H1 (cell line): Measurements from ENCODE around the gene TRMT61A. TPM values are rescaled to one million over a fixed set of nuclear protein-coding genes. Genes with fewer than 3 reads are reported as not detected.

ENCODE experiments used
- CHD7 ChIP-seq: fragments of 300-600 bp; sonication (generic); IDR thresholded peaks from 2 replicates; pipeline ENCODE4 v1.7.1; 2012; ENCODE audit warnings: low read length, moderate library complexity, mild to moderate bottlenecking, inconsistent platforms; ENCODE audit not compliant: insufficient replicate concordance
- polyA plus RNA-seq, 7 experiments: library from polyadenylated mRNA; depleted of rRNA in 3 of 7; stranded (reverse) in 5 of 7; unstranded in 2 of 7; fragments of >200 nt in 5 of 7; fragments of 200-250 nt in 2 of 7; gene quantifications; 1 replicate in 5 of 7; 2 replicates in 1 of 7; 4 replicates in 1 of 7; pipeline versions ENCODE4 v1.2.1 to v1.2.3, GENCODE V29; 2011 to 2013; ENCODE audit warnings: missing spikeins in 2 of 7, mixed read lengths in 2 of 7
- total RNA-seq: library from RNA; stranded (reverse); fragmentation: NEBNext Ultra II Directional; extraction: Animal tissue kit (Norgen Biotek cat#: 25700); gene quantifications from 2 replicates; pipeline ENCODE4 v1.2.1, GENCODE V29; 2021

Gene TRMT61A
- total and polyA plus RNA-seq, 2 of the 8 experiments (the other 6 are each of a cell fraction or from before 2014, with no cell fraction given), result 15.8 to 19.0 TPM

DNA sequence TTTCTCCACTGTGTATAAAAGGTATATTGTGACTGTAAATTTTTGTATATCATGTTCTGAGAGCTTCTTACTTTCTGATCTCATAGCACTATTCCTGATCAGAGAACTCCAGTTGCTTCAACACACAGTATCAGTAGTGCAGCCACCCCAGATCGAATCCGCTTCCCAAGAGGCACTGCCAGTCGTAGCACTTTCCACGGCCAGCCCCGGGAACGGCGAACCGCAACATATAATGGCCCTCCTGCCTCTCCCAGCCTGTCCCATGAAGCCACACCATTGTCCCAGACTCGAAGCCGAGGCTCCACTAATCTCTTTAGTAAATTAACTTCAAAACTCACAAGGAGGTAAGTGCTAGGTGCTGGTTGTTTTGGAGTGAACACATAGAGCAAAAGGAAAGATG lies 37.3 kb upstream of the TRMT61A start (continued):
- TF ChIP-seq CHD7, result no peak
